HepG2 (cell line): ENCODE results near the gene HIPK4. TPM values are rescaled to one million over a fixed set of nuclear protein-coding genes. Genes with fewer than 3 reads are reported as not detected.

Experiments
- BORCS8-MEF2B ChIP-seq: sonication (generic); formaldehyde crosslinking; IDR thresholded peaks from 2 replicates; pipeline ENCODE4 v1.8.0; 2022; ENCODE audit warnings: mild to moderate bottlenecking, missing genetic modification reagents
- PPARG ChIP-seq: conservative IDR thresholded peaks from 2 replicates; pipeline ENCODE4 v1.6.1; 2016; ENCODE audit warnings: missing biosample characterization, missing genetic modification reagents
- PTBP1 ChIP-seq: fragments of 200-400 bp; formaldehyde crosslinking; IDR thresholded peaks from 2 replicates; pipeline ENCODE4 v1.6.1; 2018; ENCODE audit warnings: low read length, low read depth; ENCODE audit not compliant: poor library complexity, severe bottlenecking
- SMAD1 ChIP-seq: sonication (generic); formaldehyde crosslinking; IDR thresholded peaks from 2 replicates; pipeline ENCODE4 v1.4.0; 2020; ENCODE audit warnings: missing genetic modification reagents, low read depth, mild to moderate bottlenecking, borderline replicate concordance
- SNRNP70 ChIP-seq: fragments of 200-400 bp; formaldehyde crosslinking; IDR thresholded peaks from 2 replicates; pipeline ENCODE4 v1.6.1; 2017; ENCODE audit warnings: mild to moderate bottlenecking, low read depth, low read length, moderate library complexity
- TAF1 ChIP-seq: sonication (generic); formaldehyde crosslinking; IDR thresholded peaks from 2 replicates; pipeline ENCODE4 v1.4.0; 2020; ENCODE audit warnings: missing genetic modification reagents
- TEAD2 ChIP-seq: sonication (generic); formaldehyde crosslinking; IDR thresholded peaks from 2 replicates; pipeline ENCODE4 v1.9.0; 2021; ENCODE audit warnings: missing genetic modification reagents
- ZNF350 ChIP-seq: sonication (generic); formaldehyde crosslinking; IDR thresholded peaks from 2 replicates; pipeline ENCODE4 v1.4.0; 2020; ENCODE audit warnings: mild to moderate bottlenecking, low read depth, missing genetic modification reagents, borderline replicate concordance
- ZNF839 ChIP-seq: sonication (generic); formaldehyde crosslinking; IDR thresholded peaks from 2 replicates; pipeline ENCODE4 v1.4.0; 2020; ENCODE audit warnings: missing genetic modification reagents, mild to moderate bottlenecking, borderline replicate concordance
- ZSCAN31 ChIP-seq: sonication (generic); formaldehyde crosslinking; IDR thresholded peaks from 2 replicates; pipeline ENCODE4 v1.5.0; 2020; ENCODE audit warnings: low read depth, mild to moderate bottlenecking, missing genetic modification reagents
- polyA plus RNA-seq, 8 experiments: library from polyadenylated mRNA; depleted of rRNA in 3 of 8; stranded (reverse) in 7 of 8; unstranded in 1 of 8; fragments of >200 nt; fragmentation: Illumina TruSeq in 4 of 8; extraction: Trizol in 4 of 8; gene quantifications; 2 replicates each; pipeline versions ENCODE4 v1.2.1 to v1.2.3, GENCODE V29; 2011 to 2016; ENCODE audit warnings: low read depth in 4 of 8, missing spikeins in 1 of 8, mixed read lengths in 1 of 8; ENCODE audit not compliant: insufficient read depth in 1 of 8
- total RNA-seq, 5 experiments: library from RNA; depleted of rRNA; stranded (reverse); fragments of >200 nt; fragmentation: Illumina TruSeq; extraction: Trizol; gene quantifications; 2 replicates each; pipeline ENCODE4 v1.2.3, GENCODE V29; 2016; ENCODE audit warnings: low read depth in 1 of 5
- TF ChIP-seq, protein P1 (sequence below): IDR thresholded peaks from 2 replicates; pipeline ENCODE4 v1.6.1; 2016; ENCODE audit warnings: missing compliant biosample characterization, missing genetic modification reagents, borderline replicate concordance
- TF ChIP-seq, protein P2 (sequence below): sonication (generic); formaldehyde crosslinking; IDR thresholded peaks from 2 replicates; pipeline ENCODE4 v1.9.0; 2021; ENCODE audit warnings: missing genetic modification reagents, mild to moderate bottlenecking, borderline replicate concordance
- TF ChIP-seq, protein P3 (sequence below): IDR thresholded peaks from 2 replicates; pipeline ENCODE4 v1.6.1; 2016; ENCODE audit warnings: missing biosample characterization, missing genetic modification reagents, low read depth
- TF ChIP-seq, protein P4 (sequence below): sonication (generic); formaldehyde crosslinking; IDR thresholded peaks from 2 replicates; pipeline ENCODE4 v1.8.1; 2023; ENCODE audit warnings: mild to moderate bottlenecking, missing genetic modification reagents
- TF ChIP-seq, protein P5 (sequence below): sonication (generic); formaldehyde crosslinking; IDR thresholded peaks from 2 replicates; pipeline ENCODE4 v1.5.0; 2020; ENCODE audit warnings: mild to moderate bottlenecking, missing genetic modification reagents
- TF ChIP-seq, protein P6 (sequence below): sonication (generic); formaldehyde crosslinking; IDR thresholded peaks from 2 replicates; pipeline ENCODE4 v1.8.0; 2022; ENCODE audit warnings: low read depth, missing genetic modification reagents
- TF ChIP-seq, protein P7 (sequence below): sonication (generic); formaldehyde crosslinking; IDR thresholded peaks from 2 replicates; pipeline ENCODE4 v1.4.0; 2020; ENCODE audit warnings: mild to moderate bottlenecking, missing genetic modification reagents

HIPK4 gene
- total and polyA plus RNA-seq, 2 of the 13 experiments (the other 11 are each of a cell fraction or from before 2014, with no cell fraction given) = 0.03 TPM; not detected in 1

DNA sequence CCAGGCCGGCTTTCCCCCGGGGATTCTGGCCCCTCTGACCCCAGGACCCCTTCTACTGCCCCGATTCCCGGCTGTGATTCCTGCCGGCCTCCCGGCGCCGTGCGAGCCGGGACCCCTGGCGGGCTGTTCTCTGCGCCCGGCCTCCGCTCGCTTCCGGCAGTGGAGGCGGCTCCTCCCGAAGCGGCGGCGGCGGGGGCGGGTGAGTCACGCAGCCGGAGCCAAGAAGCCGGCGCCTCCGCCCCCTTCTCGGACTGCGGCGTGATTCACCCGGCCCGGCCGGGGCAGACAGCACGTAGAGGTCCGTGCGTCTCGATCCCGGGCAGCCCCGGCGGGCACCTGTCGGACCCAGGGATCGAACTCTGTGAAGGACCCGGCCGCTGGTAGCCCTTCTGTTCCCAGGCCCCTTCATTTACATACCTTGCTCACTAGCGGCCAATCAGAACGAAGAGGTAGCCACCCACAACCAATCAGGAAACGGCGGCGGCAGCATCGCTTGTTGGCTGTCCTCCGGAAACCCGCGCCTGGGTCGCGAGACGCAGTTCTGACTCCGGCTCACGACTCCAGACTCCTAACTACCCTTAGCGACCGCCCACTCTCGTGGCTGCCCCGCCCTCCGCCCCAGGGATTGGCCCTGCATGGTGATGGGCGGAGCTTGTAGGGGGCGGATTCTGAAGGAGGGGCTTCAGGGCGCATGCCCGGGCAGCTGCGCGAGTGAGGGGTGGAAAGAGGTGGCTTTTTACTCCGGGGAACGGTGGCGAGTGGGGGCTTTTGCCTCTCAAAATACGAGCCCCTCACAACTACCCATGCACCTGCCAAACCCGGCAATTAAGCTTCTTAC lies 35.7 kb upstream of the HIPK4 start, which contains the start of gene SERTAD1 (continued):
- TF ChIP-seq PTBP1 (no peak), BORCS8-MEF2B (CRISPR knock-in tag) (no peak), PPARG (CRISPR knock-in tag) (no peak), ZSCAN31 (CRISPR knock-in tag) (peak; percentile 91), TAF1 (CRISPR knock-in tag) (peak; percentile 95), ZNF350 (CRISPR knock-in tag) (0 out of 2 replicates have a peak, but pooled peaks have one; percentile 44), SMAD1 (CRISPR knock-in tag) (no peak), SNRNP70 (no peak), ZNF839 (no peak), TEAD2 (CRISPR knock-in tag) (no peak)
- TF ChIP-seq, protein P1, sequence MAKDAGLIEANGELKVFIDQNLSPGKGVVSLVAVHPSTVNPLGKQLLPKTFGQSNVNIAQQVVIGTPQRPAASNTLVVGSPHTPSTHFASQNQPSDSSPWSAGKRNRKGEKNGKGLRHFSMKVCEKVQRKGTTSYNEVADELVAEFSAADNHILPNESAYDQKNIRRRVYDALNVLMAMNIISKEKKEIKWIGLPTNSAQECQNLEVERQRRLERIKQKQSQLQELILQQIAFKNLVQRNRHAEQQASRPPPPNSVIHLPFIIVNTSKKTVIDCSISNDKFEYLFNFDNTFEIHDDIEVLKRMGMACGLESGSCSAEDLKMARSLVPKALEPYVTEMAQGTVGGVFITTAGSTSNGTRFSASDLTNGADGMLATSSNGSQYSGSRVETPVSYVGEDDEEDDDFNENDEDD (CRISPR knock-in tag) = no peak; the same call in 1 of the 2 replicates
- TF ChIP-seq, protein P2, sequence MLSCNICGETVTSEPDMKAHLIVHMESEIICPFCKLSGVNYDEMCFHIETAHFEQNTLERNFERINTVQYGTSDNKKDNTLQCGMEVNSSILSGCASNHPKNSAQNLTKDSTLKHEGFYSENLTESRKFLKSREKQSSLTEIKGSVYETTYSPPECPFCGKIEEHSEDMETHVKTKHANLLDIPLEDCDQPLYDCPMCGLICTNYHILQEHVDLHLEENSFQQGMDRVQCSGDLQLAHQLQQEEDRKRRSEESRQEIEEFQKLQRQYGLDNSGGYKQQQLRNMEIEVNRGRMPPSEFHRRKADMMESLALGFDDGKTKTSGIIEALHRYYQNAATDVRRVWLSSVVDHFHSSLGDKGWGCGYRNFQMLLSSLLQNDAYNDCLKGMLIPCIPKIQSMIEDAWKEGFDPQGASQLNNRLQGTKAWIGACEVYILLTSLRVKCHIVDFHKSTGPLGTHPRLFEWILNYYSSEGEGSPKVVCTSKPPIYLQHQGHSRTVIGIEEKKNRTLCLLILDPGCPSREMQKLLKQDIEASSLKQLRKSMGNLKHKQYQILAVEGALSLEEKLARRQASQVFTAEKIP (CRISPR knock-in tag) = no peak
- TF ChIP-seq, protein P3, sequence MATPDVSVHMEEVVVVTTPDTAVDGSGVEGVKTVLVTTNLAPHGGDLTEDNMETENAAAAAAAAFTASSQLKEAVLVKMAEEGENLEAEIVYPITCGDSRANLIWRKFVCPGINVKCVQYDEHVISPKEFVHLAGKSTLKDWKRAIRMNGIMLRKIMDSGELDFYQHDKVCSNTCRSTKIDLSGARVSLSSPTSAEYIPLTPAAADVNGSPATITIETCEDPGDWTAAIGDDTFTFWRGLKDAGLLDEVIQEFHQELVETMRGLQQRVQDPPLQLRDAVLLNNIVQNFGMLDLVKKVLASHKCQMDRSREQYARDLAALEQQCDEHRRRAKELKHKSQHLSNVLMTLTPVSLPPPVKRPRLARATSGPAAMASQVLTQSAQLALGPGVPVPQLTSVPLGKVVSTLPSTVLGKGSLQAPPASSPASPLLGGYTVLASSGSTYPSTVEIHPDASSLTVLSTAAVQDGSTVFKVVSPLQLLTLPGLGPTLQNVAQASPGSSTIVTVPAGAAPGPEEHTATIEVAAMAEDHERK (CRISPR knock-in tag) = no peak
- TF ChIP-seq, protein P4, sequence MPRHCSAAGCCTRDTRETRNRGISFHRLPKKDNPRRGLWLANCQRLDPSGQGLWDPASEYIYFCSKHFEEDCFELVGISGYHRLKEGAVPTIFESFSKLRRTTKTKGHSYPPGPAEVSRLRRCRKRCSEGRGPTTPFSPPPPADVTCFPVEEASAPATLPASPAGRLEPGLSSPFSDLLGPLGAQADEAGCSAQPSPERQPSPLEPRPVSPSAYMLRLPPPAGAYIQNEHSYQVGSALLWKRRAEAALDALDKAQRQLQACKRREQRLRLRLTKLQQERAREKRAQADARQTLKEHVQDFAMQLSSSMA = no peak
- TF ChIP-seq, protein P5, sequence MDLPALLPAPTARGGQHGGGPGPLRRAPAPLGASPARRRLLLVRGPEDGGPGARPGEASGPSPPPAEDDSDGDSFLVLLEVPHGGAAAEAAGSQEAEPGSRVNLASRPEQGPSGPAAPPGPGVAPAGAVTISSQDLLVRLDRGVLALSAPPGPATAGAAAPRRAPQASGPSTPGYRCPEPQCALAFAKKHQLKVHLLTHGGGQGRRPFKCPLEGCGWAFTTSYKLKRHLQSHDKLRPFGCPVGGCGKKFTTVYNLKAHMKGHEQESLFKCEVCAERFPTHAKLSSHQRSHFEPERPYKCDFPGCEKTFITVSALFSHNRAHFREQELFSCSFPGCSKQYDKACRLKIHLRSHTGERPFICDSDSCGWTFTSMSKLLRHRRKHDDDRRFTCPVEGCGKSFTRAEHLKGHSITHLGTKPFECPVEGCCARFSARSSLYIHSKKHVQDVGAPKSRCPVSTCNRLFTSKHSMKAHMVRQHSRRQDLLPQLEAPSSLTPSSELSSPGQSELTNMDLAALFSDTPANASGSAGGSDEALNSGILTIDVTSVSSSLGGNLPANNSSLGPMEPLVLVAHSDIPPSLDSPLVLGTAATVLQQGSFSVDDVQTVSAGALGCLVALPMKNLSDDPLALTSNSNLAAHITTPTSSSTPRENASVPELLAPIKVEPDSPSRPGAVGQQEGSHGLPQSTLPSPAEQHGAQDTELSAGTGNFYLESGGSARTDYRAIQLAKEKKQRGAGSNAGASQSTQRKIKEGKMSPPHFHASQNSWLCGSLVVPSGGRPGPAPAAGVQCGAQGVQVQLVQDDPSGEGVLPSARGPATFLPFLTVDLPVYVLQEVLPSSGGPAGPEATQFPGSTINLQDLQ = no peak
- TF ChIP-seq, protein P6, sequence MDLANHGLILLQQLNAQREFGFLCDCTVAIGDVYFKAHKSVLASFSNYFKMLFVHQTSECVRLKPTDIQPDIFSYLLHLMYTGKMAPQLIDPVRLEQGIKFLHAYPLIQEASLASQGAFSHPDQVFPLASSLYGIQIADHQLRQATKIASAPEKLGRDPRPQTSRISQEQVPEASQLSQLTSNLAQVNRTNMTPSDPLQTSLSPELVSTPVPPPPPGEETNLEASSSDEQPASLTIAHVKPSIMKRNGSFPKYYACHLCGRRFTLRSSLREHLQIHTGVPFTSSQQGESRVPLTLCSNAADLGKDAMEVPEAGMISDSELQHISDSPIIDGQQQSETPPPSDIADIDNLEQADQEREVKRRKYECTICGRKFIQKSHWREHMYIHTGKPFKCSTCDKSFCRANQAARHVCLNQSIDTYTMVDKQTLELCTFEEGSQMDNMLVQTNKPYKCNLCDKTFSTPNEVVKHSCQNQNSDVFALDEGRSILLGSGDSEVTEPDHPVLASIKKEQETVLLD = no peak
- TF ChIP-seq, protein P7, sequence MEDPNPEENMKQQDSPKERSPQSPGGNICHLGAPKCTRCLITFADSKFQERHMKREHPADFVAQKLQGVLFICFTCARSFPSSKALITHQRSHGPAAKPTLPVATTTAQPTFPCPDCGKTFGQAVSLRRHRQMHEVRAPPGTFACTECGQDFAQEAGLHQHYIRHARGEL (CRISPR knock-in tag) = no peak
